Daoy (cell line): ENCODE results near the gene NFIB. TPM values are rescaled to one million over a fixed set of nuclear protein-coding genes. Genes with fewer than 3 reads are reported as not detected.
A peak's percentile ranks its signal among the peaks of the same experiment; 100 is the strongest.

Experiments
- DNase-seq: peaks from one replicate; pipeline ENCODE4 v3.0.0-alpha.2; 2015; ENCODE audit warnings: low read depth
- total RNA-seq: library from RNA; depleted of rRNA; stranded (reverse); fragments of >200 nt; shearing (Covaris generic); gene quantifications from 2 replicates; pipeline ENCODE4 v1.2.3, GENCODE V29; 2014

NFIB gene
- total RNA-seq, 1 experiment from 2014 or later, result 19.4 TPM

DNA sequence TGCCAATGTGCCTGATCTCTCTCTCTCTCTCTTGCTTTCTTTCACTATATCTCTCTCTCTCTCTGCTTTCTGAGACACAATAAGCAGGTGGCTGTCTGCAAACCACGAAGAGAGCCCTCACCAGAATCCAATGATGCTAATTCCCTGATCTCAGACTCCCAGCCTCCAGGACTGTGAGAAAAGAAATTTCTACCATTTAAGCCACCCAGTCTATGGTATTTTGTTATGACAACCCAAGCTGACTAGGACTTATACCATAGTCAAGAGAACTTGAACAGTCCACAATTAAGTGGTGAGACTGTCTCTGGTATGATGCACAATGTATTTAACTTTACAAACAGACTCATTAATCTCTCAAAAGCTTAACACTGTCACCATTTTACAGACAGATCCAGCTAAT lies 67.0 kb downstream of the NFIB start:
- DNase-seq, result no peak

DNA sequence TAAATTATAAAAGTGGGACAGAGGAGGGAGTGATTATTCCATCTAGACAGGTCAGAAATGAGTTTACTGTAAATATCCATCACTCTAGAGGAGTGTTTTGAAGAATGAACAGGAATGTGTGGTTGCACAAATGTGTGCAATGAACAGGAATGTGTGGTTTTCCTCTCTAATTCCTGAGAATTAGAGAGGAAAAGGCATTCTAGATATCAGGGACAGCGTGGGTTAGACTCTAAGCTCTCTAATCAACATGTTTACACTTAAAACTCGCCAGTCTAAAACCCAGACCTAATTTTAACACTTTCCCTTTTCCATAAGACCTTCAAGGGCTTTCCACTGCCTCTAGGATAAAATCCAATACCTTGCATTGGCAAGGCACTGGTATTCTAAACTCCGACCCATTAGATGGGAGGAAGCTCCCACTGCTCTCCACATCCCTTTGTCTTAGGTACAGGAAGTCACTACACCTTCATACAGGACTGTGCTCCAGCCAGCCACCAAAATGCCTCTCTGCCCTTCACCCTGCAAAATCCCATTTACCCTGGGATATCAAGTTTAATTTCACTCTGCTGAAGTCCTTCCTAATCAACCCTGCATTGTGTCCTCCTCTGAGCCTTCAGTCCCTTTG lies 67.9 kb downstream of the NFIB start:
- DNase-seq, result peak; percentile 42

DNA sequence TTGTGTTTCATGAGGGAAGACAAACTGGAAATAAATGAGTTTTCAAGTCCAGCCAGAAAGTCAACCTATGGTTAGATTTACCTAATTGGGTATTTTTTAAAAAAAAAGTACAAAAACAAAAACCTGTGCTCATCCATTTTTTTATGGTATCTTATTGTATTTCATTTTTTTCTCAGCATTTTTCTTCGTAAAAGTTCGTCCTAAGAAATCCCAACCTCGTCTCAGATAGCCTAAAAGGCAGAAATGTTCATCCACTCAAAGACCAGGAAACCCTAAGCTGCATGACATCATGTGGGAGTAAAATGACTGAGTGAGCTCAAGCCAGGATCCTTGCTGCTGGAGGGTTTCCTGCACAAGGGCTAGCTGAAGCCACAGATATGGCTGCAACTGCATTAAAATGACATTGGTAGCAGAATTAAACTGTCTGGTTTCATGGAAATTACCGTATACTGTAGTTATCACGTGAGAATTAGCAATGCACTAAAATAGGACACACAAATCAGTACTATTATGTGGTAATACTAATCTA lies 70.4 kb downstream of the NFIB start:
- DNase-seq, result peak; percentile 38

DNA sequence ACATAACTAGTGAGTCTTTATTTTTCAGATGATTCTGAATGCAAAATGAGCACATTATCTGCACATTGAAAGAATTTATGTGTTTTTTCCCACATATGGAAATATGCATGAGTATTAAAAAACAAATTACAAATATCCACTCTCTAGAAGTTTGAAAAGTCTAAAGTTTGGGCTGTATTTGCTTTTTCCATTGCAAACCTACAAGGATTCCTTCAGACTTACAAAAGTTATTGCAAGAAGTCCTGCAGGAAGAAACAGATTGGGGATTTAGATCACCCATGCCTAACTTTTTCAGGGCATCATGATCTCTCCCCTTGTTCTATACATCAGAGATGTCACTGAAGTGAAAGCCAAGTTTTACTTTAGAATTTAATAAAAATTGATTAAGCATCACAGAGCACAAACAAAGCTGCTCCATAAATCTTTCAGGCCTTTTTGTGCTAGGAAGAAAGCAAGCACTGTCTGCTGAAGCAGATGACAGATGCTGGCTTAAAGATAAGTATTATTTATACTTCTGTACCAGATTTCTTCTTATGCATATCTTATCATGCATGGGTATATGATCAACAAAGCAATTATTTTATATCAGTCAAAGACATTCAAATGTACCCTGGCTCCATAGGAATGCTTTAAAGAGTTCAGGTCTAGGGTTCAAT lies 71.7 kb downstream of the NFIB start:
- DNase-seq, result no peak

DNA sequence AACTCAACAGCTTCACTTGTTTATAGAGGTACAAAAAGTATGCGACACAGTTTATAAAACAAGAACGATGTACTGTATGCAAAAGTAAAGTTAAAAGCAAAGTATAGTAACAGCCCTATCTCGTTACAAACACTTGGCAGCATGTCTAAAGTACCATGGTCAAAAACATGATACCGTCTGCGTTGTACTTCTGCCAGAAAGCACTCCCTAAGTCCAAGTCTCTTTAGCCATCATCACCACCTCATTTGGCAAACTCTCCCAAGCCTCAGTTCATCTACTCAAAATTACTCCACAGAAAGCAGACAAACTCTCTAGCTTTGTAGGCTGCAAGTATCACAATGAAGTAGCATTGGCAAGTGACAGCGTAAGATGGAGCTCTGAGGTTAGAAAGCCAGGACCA lies 73.4 kb downstream of the NFIB start:
- no peak for DNase-seq

DNA sequence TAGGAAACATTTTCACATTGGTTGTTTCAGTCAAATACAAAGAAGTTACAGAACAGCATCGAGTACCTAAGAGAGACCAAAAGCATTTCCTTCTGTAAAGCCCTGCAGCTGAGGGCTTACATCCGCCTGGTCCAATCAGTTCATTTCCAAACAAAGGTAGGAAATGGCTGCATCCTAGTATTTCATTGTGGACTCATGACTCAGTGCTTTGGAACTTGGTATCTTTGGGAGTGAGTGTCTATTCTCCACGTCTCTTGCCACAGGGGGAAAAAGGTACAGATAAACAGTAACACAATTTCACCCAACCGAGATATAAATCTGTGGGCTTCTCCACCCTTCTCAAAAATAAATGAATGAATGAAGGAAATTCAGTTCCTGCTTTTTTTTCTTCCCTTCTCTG lies 75.4 kb downstream of the NFIB start:
- peak; percentile 91 for DNase-seq

DNA sequence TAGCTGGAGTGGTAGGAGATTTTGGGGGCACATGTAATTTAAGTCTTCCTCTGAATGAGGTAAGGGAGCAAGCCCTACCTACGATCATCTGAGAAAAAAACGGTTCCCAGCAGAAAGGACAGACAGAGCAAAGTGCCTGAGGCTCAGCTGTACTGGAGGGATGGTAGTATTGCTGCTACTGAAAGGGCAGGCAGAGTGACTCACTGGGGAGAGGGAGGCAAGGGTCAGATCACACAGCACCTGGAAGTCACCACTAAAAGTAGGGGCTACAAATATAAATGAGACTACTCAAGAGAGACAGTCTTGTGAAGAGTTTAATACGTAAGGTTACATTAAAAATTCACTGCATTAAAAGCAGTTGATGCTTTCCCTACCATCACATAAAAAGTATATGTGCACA lies 75.9 kb downstream of the NFIB start:
- peak; percentile 89 for DNase-seq

DNA sequence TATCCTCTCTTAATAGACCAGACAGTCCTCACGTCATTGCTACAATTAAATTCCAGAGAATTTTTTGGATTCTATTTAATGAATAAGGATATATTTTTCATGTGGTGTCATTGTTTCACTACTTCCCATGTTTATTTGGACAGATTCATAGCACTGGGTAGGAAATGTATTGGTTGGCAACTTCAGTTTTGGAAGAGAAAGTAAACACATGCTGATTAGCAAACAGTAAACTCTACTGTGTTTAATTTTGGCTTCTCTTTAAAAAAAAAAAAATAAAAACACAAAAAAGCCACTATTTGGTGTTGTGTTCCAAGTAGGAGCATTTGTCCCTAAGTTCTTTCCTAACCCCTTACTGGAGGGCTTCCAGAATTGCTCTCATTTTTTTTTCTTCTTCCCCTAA lies 77.3 kb downstream of the NFIB start:
- no peak for DNase-seq

DNA sequence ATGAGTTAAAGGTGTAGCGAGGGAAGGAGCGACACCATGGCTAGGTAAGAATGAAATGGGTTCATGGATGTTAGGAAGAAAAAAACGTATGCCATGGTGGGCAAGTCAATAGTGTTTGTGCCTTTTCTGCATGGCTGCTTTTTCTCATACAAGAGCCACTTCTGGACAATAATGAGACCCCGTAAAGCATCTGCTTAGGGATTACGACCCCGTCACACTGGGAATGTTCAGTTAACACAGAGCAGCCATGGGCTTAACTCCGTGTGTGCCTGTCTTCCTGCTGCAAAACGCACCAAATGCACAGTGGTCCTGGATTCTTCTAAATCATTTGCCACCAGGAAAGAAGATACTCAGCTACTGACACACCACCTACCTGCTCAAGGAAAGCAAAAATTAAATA lies 81.8 kb downstream of the NFIB start:
- DNase-seq, result no peak

DNA sequence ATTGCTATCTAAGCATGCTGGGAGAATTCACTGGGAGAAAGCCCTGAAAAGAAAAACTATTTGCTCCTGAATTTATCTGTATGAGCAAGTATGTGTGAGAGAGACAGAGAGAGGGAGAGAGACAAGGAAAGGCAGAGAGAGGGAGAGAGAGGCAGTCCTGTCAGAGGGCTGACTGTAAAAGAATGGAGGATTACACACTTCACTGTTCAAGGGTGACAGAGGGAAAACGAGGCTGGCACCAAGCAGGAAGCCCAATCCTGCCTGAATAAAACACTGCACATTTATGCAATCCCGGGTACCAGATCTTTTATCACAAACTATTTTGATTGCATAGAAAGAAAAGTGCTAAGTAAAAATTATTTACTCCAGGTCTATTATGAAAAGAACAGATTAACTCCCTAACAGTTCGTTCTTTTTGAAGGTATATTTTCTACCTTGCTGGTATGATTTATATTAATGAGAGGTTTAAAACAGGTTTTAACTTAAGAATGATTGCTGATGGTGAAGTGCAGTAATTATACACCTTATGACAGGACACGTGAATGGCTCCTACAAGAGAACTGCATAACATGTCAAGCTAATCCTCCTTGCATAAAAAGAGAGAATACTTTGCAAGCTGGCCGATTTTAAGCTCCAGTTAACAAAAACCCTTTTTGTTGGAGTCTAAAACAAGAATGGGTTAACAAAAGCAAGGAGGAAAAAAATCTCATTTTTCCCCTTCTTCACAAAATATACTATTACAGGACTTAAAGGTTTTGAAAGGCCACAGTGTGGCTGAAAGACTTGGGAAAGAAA lies 82.5 kb downstream of the NFIB start:
- DNase-seq, result no peak

DNA sequence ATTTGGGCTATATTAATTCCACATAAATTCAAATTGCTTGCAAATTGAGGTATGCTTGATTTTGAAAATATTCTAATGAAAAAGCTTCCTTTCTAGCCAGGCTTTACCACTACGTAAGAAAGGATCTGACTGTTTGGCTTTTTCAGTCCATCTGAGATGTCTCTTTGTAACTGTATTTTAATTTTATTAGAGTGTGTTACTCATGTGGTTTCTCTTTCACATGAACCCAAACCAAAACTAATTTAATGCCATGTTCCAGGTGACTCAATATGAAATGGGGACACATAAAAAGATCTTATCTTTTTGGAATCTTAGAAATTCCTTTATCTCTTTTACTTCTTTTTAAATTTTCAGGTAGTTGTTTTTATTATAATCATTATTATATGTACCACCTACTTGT lies 85.3 kb downstream of the NFIB start:
- no peak for DNase-seq

DNA sequence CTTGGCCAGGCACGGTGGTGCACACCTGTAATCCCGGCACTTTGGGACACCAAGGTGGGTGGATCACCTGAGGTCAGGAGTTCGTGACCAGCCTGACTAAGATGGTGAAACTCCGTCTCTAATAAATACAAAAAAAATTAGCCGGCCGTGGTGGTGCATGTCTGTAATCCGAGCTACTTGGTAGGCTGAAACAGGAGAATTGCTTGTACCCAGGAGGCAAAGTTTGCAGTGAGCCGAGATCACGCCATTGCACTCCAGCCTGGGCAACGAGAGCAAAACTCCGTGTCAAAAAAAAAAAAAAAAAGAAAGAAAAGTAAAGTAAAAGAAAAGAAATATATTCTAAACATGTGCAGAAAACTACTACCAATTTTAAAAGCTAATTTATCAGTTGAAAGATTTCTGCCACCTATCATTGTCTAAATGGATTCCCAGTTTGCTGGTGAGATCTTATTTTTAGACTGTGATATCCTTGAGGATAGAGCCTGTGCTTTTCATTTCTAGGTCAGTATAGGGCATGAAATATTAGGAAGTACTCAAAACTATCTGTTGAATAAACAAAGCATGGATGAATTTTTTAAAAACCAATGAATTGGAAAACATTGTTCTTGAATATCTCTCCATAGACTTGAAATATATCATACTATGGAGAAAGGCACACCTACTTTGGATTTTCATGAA lies 86.9 kb downstream of the NFIB start:
- no peak for DNase-seq

DNA sequence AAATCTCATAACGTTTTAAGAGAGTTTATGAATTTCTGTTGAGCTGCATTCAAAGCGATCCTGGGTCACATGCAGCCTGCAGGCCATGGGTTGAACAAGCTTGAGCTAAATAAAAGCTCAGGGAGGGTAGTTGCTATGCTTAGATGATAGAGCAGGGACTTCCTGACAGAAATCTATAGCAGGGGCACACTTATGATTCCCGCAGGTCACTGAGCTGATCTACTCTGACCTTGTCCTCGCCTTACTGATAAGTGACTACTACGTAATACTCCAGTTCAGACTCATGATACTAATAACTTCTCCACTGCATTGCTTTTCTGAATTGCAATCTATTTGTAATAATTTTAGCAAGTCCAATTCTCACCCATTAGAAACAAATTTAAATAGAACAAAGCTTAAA lies 90.9 kb downstream of the NFIB start:
- DNase-seq, result no peak

DNA sequence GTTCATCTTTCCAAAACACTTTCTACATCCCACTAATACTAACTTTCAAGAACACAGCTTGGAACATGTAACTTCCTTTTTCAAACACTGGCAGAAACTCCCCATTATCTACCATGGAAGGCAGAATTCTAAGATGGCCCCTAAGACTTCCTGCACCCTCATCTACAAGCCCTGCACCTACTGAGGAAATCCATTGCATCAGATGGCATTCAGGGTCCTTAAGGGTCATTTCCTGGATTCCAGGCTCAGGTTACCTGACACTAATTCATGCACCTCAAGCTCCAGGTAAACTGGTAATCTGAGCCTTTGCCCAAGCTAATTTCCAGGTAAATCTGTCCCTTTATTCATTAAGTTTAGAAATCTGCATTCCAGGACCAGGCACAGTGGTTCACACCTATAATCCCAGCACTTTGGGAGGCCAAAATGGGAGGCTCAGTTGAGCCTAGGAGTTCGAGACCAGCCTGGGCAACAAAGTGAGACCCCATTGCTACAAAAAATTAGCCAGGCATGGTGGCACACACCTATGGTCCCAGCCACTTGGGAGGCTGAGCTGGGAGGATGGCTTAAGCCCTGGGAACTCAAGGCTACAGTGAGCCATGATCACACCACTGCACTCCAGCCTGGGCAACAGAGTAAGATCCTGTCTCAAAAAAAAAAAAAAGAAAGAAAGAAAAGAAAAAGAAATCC lies 91.6 kb downstream of the NFIB start:
- no peak for DNase-seq

DNA sequence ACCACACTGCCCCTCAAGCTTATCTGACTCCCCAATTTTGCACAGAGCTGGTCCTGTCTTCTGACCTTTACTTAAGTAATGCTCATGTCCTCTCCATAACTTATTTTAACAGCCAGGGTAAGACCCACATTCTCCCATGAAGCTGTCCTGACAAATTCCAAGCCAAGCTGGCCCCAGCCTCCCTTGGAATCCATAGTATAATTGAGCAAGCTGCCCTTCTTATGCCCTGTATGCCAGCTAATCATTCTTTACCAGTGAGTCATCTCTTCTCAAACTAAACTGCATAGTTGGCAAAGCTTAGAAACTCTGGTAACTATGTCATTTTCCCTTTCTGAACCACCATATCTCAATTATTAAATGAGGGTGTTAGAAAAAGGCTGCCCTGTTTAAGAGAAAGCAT lies 92.4 kb downstream of the NFIB start:
- peak; percentile 85 for DNase-seq

DNA sequence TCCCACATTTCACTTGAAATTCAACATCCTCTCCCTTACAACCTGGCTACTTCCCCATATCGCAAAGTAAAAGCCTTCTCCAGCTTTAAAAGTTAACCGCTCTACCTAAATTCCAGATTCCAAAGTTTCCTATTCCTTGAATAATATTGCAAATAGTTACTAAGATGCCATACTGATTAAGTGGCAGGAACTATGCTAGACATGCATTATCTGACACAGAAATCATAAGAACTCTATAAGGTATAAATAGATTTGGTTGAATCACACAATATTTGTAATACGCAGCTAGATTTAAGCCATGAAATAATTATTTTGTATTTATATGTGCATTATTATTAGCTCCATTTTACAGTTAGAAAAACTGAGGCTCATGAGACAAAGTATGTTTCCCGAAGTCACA lies 92.8 kb downstream of the NFIB start:
- no peak for DNase-seq

DNA sequence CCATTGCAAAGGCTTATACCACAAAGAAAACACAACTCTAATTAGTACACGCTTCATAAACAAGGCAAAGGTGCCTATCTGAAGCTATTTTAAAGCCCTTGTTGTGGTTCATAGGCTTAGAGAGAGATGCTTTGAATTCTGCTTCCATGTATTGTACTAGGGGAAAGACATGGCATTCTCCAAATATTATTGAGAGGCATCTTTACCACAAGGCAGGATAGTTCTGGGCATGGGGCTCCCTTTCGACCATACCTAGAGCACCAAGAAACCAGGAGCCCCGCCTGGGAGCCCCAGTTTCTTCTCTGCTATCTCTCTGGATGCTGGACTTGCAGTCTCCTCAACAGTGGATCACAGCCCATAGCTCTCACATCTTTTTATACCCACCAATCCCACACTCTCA lies 93.7 kb downstream of the NFIB start:
- DNase-seq, result no peak

DNA sequence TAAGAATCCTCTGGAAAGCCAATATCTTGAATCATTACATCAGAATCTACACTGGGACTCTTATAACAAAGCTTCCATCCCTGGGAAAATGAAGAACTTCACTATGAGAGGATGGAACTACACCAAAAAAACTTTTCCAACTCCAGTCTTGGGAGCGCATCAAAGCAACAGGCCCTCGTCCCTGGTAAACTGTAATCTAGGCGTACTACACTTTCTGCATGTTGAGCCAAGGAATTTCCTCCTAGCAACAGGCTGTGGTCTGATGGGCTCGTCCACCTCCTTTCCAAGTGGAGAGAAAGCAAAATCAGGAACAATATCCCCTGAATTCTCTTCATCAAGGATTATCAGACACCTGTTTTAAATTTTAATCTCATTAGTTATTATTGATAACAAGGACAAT lies 94.1 kb downstream of the NFIB start:
- peak; percentile 42 for DNase-seq

DNA sequence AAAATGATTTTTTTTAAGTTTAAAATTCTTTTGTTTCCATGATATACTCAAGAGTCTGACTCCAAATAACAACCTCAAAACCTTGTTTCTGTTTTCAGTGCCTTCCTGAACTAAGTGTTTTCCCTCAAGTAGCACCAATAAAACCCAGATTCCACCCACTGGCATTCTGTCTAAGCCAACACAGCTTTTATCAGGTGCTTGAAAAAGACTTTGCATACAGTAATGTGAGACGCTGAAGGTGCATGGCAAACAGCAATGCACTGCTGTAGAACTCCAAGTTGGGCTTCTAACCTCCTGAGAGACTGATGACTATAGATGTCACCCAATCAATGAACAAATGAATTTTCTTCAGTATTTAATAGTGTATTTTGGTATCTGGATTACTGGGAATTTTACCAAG lies 95.7 kb downstream of the NFIB start:
- DNase-seq, result no peak

DNA sequence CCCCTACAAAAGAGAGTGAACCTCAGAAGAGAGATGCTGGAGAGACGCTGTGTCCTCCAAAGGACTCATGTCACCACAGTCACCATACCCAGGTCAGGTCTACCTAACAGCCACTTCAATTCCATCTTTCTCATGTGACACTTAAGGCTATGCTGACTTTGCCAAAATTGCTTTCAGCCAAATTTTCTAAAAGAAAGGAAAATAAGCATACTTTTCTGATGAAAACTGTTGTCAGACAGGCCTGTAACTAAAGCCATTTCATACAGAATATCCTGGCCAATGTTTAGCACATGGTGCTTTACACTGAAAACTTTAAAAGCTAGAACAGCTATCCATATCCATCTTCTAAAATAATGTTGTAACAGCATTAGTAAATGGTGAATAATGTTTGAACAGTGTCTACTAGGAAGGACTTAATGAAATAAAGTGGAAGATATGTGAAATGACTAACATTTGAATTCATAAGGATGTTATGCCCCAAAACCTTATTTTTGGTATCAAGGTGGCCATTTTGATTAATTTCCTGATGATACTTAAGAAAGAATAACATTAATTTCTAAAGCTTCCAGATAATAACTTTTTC lies 97.2 kb downstream of the NFIB start:
- no peak for DNase-seq

DNA sequence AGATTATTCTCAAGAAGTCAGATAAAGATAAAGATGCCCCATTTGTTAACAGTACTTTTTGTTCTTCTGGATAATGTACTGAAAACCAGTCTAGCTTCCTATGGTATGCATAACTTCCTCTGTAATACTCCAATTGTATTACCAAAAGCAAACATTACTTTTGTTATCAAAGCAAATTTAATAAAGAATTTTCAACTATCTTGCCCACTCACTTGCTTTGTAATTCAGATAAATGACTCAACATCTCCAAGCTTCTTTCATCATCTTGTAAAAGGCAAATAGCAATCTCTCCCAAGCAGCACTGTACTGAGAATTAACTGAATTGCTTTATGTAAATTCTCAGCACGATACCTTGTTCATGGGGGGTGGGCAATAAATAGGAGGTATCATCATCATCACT lies 98.3 kb downstream of the NFIB start:
- no peak for DNase-seq
